Osteocyte (in vitro differentiated cells): ENCODE data around the gene UCKL1. TPM values are rescaled to one million over a fixed set of nuclear protein-coding genes. Genes with fewer than 3 reads are reported as not detected.

ENCODE experiments used
- DNase-seq: peaks from one replicate; pipeline ENCODE4 v3.0.0; 2021; ENCODE audit warnings: mixed read lengths; ENCODE audit not compliant: unreplicated experiment; ENCODE audit errors: extremely low spot score
- H3K27ac Mint-ChIP-seq: one replicate; pipeline ENCODE4 v1.8.0; 2021; ENCODE audit warnings: mild to moderate bottlenecking, mixed read lengths; ENCODE audit not compliant: unreplicated experiment
- H3K27me3 Mint-ChIP-seq: one replicate; pipeline ENCODE4 v1.8.0; 2021; ENCODE audit warnings: mixed read lengths; ENCODE audit not compliant: unreplicated experiment
- H3K36me3 Mint-ChIP-seq: one replicate; pipeline ENCODE4 v1.8.0; 2021; ENCODE audit warnings: mixed read lengths; ENCODE audit not compliant: unreplicated experiment
- H3K4me1 Mint-ChIP-seq: one replicate; pipeline ENCODE4 v1.8.0; 2021; ENCODE audit warnings: mixed read lengths; ENCODE audit not compliant: unreplicated experiment
- H3K4me3 Mint-ChIP-seq: one replicate; pipeline ENCODE4 v1.8.0; 2021; ENCODE audit warnings: mild to moderate bottlenecking, moderate library complexity, mixed read lengths; ENCODE audit not compliant: unreplicated experiment
- H3K9me3 Mint-ChIP-seq: one replicate; pipeline ENCODE4 v1.8.0; 2021; ENCODE audit warnings: mixed read lengths; ENCODE audit not compliant: unreplicated experiment
- CTCF ChIP-seq: fragments of 200-600 bp; sonication (generic); IDR thresholded peaks from 2 replicates; pipeline ENCODE4 v1.5.0; 2021; ENCODE audit warnings: antibody characterized with exemption, mild to moderate bottlenecking, moderate library complexity
- total RNA-seq: library from RNA; stranded (reverse); gene quantifications from 2 replicates; pipeline ENCODE4 v1.2.1, GENCODE V29; 2021

UCKL1 gene
- total RNA-seq, 1 donor from 2014 or later, result 35.9 TPM

- Mint-ChIP-seq H3K36me3 (peaks cover 11% of the 10 kb centered on the region), H3K4me3 (no peak overlapping the region), H3K27me3 (no peaks in the 10 kb centered on the region), H3K4me1 (peaks cover 25% of the 10 kb centered on the region), H3K27ac (no peak overlapping the region), H3K9me3 (no peaks in the 10 kb centered on the region)
- no peak for TF ChIP-seq CTCF
- no peak for DNase-seq
These were observed 2.9 kb upstream of the UCKL1 start for GRCh38 chr20:63958964-63959698.

- no peak overlapping the region for H3K4me3 Mint-ChIP-seq
- no peak for TF ChIP-seq CTCF
- peaks cover 32% of the 10 kb centered on the region for H3K4me1 Mint-ChIP-seq
- no peak overlapping the region for H3K27ac Mint-ChIP-seq
- H3K27me3 Mint-ChIP-seq, result no peaks in the 10 kb centered on the region
- H3K9me3 Mint-ChIP-seq, result no peaks in the 10 kb centered on the region
- peaks cover 11% of the 10 kb centered on the region for H3K36me3 Mint-ChIP-seq
- no peak for DNase-seq
These were observed 2.3 kb upstream of the UCKL1 start for GRCh38 chr20:63958471-63958870.

GRCh38 chr20:63957690-63958441 lies 1.6 kb upstream of the UCKL1 start:
- peak overlapping the region; percentile 80 for H3K4me3 Mint-ChIP-seq
- H3K27ac Mint-ChIP-seq, result peak overlapping the region; percentile 62
- peaks cover 11% of the 10 kb centered on the region for H3K36me3 Mint-ChIP-seq
- H3K4me1 Mint-ChIP-seq, result peaks cover 35% of the 10 kb centered on the region
- H3K9me3 Mint-ChIP-seq, result no peaks in the 10 kb centered on the region
- TF ChIP-seq CTCF, result no peak
- no peaks in the 10 kb centered on the region for H3K27me3 Mint-ChIP-seq
- DNase-seq, result no peak

GRCh38 chr20:63957004-63957689 lies 931 bp upstream of the UCKL1 start:
- Mint-ChIP-seq H3K27me3 (no peaks in the 10 kb centered on the region), H3K9me3 (no peaks in the 10 kb centered on the region), H3K27ac (peak overlapping the region; percentile 72), H3K36me3 (peaks cover 11% of the 10 kb centered on the region), H3K4me3 (peak overlapping the region; percentile 80), H3K4me1 (peaks cover 35% of the 10 kb centered on the region)
- no peak for DNase-seq
- no peak for TF ChIP-seq CTCF

GRCh38 chr20:63956664-63957003 lies 418 bp upstream of the UCKL1 start:
- TF ChIP-seq CTCF, result no peak
- no peak for DNase-seq
- Mint-ChIP-seq H3K36me3 (peaks cover 9% of the 10 kb centered on the region), H3K27ac (peak overlapping the region; percentile 72), H3K4me3 (peak overlapping the region; percentile 80), H3K27me3 (no peaks in the 10 kb centered on the region), H3K4me1 (peaks cover 35% of the 10 kb centered on the region), H3K9me3 (no peaks in the 10 kb centered on the region)
